ENCODE results near the gene CD59.

DNA sequence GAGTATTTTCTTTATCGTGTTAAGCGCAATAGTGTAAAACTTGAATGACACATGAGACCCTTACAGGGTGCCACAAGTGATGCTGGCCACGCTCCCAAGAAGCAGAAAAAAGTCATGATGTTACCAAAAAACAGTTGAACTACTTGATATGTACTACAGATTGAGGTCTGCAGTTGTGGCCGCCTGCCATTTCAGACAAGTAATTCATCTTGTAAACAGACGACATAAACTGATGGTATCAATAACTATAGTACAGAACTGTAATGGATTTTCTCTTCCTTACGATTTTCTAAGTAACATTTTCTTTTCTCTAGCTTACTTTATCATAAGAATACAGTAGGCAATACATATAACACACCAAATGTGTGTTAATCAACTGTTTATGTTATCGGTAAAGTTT is 5.5 kb downstream of the CD59 start:
- TF ChIP-seq, protein P1, sequence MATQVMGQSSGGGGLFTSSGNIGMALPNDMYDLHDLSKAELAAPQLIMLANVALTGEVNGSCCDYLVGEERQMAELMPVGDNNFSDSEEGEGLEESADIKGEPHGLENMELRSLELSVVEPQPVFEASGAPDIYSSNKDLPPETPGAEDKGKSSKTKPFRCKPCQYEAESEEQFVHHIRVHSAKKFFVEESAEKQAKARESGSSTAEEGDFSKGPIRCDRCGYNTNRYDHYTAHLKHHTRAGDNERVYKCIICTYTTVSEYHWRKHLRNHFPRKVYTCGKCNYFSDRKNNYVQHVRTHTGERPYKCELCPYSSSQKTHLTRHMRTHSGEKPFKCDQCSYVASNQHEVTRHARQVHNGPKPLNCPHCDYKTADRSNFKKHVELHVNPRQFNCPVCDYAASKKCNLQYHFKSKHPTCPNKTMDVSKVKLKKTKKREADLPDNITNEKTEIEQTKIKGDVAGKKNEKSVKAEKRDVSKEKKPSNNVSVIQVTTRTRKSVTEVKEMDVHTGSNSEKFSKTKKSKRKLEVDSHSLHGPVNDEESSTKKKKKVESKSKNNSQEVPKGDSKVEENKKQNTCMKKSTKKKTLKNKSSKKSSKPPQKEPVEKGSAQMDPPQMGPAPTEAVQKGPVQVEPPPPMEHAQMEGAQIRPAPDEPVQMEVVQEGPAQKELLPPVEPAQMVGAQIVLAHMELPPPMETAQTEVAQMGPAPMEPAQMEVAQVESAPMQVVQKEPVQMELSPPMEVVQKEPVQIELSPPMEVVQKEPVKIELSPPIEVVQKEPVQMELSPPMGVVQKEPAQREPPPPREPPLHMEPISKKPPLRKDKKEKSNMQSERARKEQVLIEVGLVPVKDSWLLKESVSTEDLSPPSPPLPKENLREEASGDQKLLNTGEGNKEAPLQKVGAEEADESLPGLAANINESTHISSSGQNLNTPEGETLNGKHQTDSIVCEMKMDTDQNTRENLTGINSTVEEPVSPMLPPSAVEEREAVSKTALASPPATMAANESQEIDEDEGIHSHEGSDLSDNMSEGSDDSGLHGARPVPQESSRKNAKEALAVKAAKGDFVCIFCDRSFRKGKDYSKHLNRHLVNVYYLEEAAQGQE (IDR thresholded peaks at IDR 0.05; ENCODE audit: insufficient read depth in 1 of 2, low read depth in 2 of 2, low read length in 2 of 2) = no peak
- TF ChIP-seq POLR2AphosphoS5 (IDR thresholded peaks at IDR 0.05; ENCODE audit: low read depth, low read length) (no peak), SIN3A (IDR thresholded peaks at IDR 0.05; ENCODE audit: borderline replicate concordance, insufficient read depth, low read length) (no peak), FOXP2 (optimal IDR thresholded peaks at IDR 0.05; ENCODE audit: borderline replicate concordance, extremely low read depth, extremely low read length, insufficient read depth) (no peak)
